Measurements from ENCODE around the gene NIF3L1.

Gene NIF3L1

GRCh38 chr2:200888704-200889625, at the start of gene NIF3L1, which contains the start of gene PPIL3:
NIF3L1 (plus strand) TSS chr2:200889371; CDS start chr2:200891944, 2,573 bp downstream.
PPIL3 (minus strand) TSS chr2:200889077; CDS start chr2:200887615, 1,462 bp downstream.
- DNase-seq: peak; percentile 99

- DNase-seq: no peak
Observed at GRCh38 chr2:200839513-200839912, 49.7 kb upstream of the NIF3L1 start.

GRCh38 chr2:200843993-200844948, 44.9 kb upstream of the NIF3L1 start:
- DNase-seq: no peak

GRCh38 chr2:200845194-200845593, 44.0 kb upstream of the NIF3L1 start:
- DNase-seq: no peak

GRCh38 chr2:200845669-200846325, 43.4 kb upstream of the NIF3L1 start:
- DNase-seq: no peak

- DNase-seq: no peak
Observed at GRCh38 chr2:200847269-200847668, 41.9 kb upstream of the NIF3L1 start.

GRCh38 chr2:200847939-200848338, 41.2 kb upstream of the NIF3L1 start:
- no peak for DNase-seq

- DNase-seq: no peak
Observed at GRCh38 chr2:200850512-200851256, 38.5 kb upstream of the NIF3L1 start.

- no peak for DNase-seq
Observed at GRCh38 chr2:200851398-200852248, 37.5 kb upstream of the NIF3L1 start.

GRCh38 chr2:200852605-200853004, 36.6 kb upstream of the NIF3L1 start:
- DNase-seq: no peak

GRCh38 chr2:200856806-200857205, 32.4 kb upstream of the NIF3L1 start:
- DNase-seq: no peak

GRCh38 chr2:200860092-200860795, 28.9 kb upstream of the NIF3L1 start:
- no peak for DNase-seq

GRCh38 chr2:200861617-200862155, 27.5 kb upstream of the NIF3L1 start:
- no peak for DNase-seq

- DNase-seq: peak; percentile 16 to 57
Observed at GRCh38 chr2:200862532-200863000, 26.6 kb upstream of the NIF3L1 start.

GRCh38 chr2:200863782-200864175, 25.4 kb upstream of the NIF3L1 start:
- peak in 1 of 2 experiments; percentile 52 for DNase-seq

GRCh38 chr2:200864176-200865034, 24.8 kb upstream of the NIF3L1 start, which contains the start of gene CLK1:
CLK1 (minus strand) TSS chr2:200864658; CDS start chr2:200861862, 2,796 bp downstream.
- DNase-seq: peak; percentile 86 to 96

GRCh38 chr2:200869014-200869413, 20.2 kb upstream of the NIF3L1 start:
- no peak for DNase-seq

- no peak for DNase-seq
Observed at GRCh38 chr2:200871151-200871550, 18.0 kb upstream of the NIF3L1 start.

GRCh38 chr2:200873560-200873959, 15.6 kb upstream of the NIF3L1 start:
- no peak for DNase-seq
